RWPE2 (cell line): ENCODE results near the gene FOXA3.
A peak's percentile ranks its signal among the peaks of the same experiment; 100 is the strongest.

Experiments used
- ATAC-seq: fragments of 200-7000 bp; cut with Tn5 transposase; 3 replicates; pipeline ENCODE4 v1.9.1; 2021; ENCODE audit warnings: low read depth
- DNase-seq: peaks from one replicate; pipeline ENCODE4 v3.0.0-alpha.2; 2020; ENCODE audit warnings: low spot score
- H3K27ac ChIP-seq: fragments of 450-650 bp; 2 replicates; pipeline ENCODE4 v1.5.1; 2017; ENCODE audit warnings: mild to moderate bottlenecking; ENCODE audit not compliant: poor library complexity, severe bottlenecking
- H3K27me3 ChIP-seq: fragments of 250-450 bp; sonication (Bioruptor Pico); 2 replicates; pipeline ENCODE4 v1.5.1; 2021; ENCODE audit warnings: mild to moderate bottlenecking, moderate library complexity; ENCODE audit not compliant: insufficient read depth, poor library complexity, severe bottlenecking
- H3K36me3 ChIP-seq: fragments of 250-450 bp; sonication (Bioruptor Pico); 2 replicates; pipeline ENCODE4 v1.5.1; 2020; ENCODE audit warnings: low read depth, mild to moderate bottlenecking, moderate library complexity
- H3K4me1 ChIP-seq: fragments of 250-450 bp; sonication (Bioruptor Pico); 2 replicates; pipeline ENCODE4 v1.5.1; 2021; ENCODE audit warnings: mild to moderate bottlenecking, moderate library complexity; ENCODE audit not compliant: insufficient read depth, poor library complexity, severe bottlenecking
- H3K4me3 ChIP-seq: fragments of 250-450 bp; sonication (Bioruptor Pico); 2 replicates; pipeline ENCODE4 v1.5.1; 2021; ENCODE audit warnings: mild to moderate bottlenecking, moderate library complexity; ENCODE audit not compliant: severe bottlenecking
- H3K9me3 ChIP-seq: fragments of 250-450 bp; sonication (Bioruptor Pico); 2 replicates; pipeline ENCODE4 v1.5.1; 2021; ENCODE audit warnings: mild to moderate bottlenecking, moderate library complexity; ENCODE audit not compliant: severe bottlenecking
- CTCF ChIP-seq: fragments of 450-650 bp; IDR thresholded peaks from one replicate; pipeline ENCODE4 v1.5.1; 2017; ENCODE audit warnings: mild to moderate bottlenecking, moderate library complexity; ENCODE audit not compliant: poor library complexity, severe bottlenecking

The FOXA3 gene

GRCh38 chr19:45881909-45882528 is 17.9 kb downstream of the FOXA3 start:
- no peak overlapping the region for H3K27ac ChIP-seq
- no peak overlapping the region for H3K4me3 ChIP-seq
- no peaks in the 10 kb centered on the region for H3K9me3 ChIP-seq
- TF ChIP-seq CTCF: no peak
- H3K36me3 ChIP-seq: peaks cover 4% of the 10 kb centered on the region
- ATAC-seq (no peak), DNase-seq (no peak)
- H3K27me3 ChIP-seq: no peaks in the 10 kb centered on the region
- H3K4me1 ChIP-seq: peaks cover 6% of the 10 kb centered on the region

GRCh38 chr19:45882652-45883585 is 18.8 kb downstream of the FOXA3 start:
- TF ChIP-seq CTCF: peak; percentile 96
- Histone ChIP-seq H3K27me3 (no peaks in the 10 kb centered on the region), H3K4me3 (peak overlapping the region; percentile 9), H3K4me1 (peaks cover 6% of the 10 kb centered on the region), H3K36me3 (peaks cover 4% of the 10 kb centered on the region), H3K27ac (no peak overlapping the region), H3K9me3 (no peaks in the 10 kb centered on the region)
- no peak for ATAC-seq
- no peak for DNase-seq

GRCh38 chr19:45883586-45883880 is 19.4 kb downstream of the FOXA3 start:
- no peak overlapping the region for H3K27ac ChIP-seq
- peaks cover 6% of the 10 kb centered on the region for H3K4me1 ChIP-seq
- no peaks in the 10 kb centered on the region for H3K9me3 ChIP-seq
- no peaks in the 10 kb centered on the region for H3K27me3 ChIP-seq
- ATAC-seq (no peak), DNase-seq (no peak)
- peak; percentile 72 for TF ChIP-seq CTCF
- H3K4me3 ChIP-seq: no peak overlapping the region
- peaks cover 4% of the 10 kb centered on the region for H3K36me3 ChIP-seq

GRCh38 chr19:45883881-45884681 is 20.0 kb downstream of the FOXA3 start:
- no peak overlapping the region for H3K27ac ChIP-seq
- DNase-seq (no peak), ATAC-seq (no peak)
- no peak overlapping the region for H3K4me3 ChIP-seq
- H3K4me1 ChIP-seq: peaks cover 6% of the 10 kb centered on the region
- H3K9me3 ChIP-seq: no peaks in the 10 kb centered on the region
- no peaks in the 10 kb centered on the region for H3K27me3 ChIP-seq
- peaks cover 4% of the 10 kb centered on the region for H3K36me3 ChIP-seq
- TF ChIP-seq CTCF: no peak
